ENCODE measurements around the gene GPR161. TPM values are rescaled to one million over a fixed set of nuclear protein-coding genes. Genes with fewer than 3 reads are reported as not detected.

Gene GPR161
- total and polyA plus RNA-seq, 2 donors (not counting 1 experiment from before 2014, with no cell fraction given) = 10.2 to 18.7 TPM

GRCh38 chr1:168091063-168091462 lies 45.7 kb downstream of the GPR161 start:
- Histone ChIP-seq H3K9me3 (ENCODE audit: control insufficient read depth, insufficient read depth, low read depth, low read length) (no peaks in the 10 kb centered on the region), H4K20me1 (ENCODE audit: control insufficient read depth, extremely low read depth, insufficient read depth, low read length) (no peaks in the 10 kb centered on the region), H3K4me3 (replicated peaks in 1 of 4; ENCODE audit: control extremely low read depth in 1 of 4, insufficient read depth in 1 of 4, low read depth in 3 of 4, low read length in 4 of 4) (no peak overlapping the region), H2AFZ (ENCODE audit: low read length) (no peak overlapping the region), H3K4me2 (ENCODE audit: extremely low read depth, insufficient read depth, low read length) (no peak overlapping the region), H3K27ac (ENCODE audit: insufficient read depth, low read length) (no peak overlapping the region), H3K79me2 (ENCODE audit: control insufficient read depth, insufficient read depth, low read length) (no peaks in the 10 kb centered on the region), H3K27me3 (ENCODE audit: control insufficient read depth, insufficient read depth, low read length) (no peaks in the 10 kb centered on the region), H3K36me3 (ENCODE audit: control insufficient read depth, insufficient read depth, low read length) (peaks cover 7% of the 10 kb centered on the region), H3K9ac (ENCODE audit: insufficient read depth, low read length) (no peak overlapping the region), H3K4me1 (ENCODE audit: control insufficient read depth, extremely low read depth, insufficient read depth, low read length) (peaks cover 2% of the 10 kb centered on the region)
- DNase-seq (ENCODE audit: low read depth in 2 of 2) = no peak
- TF ChIP-seq CTCF (conservative IDR thresholded peaks at IDR 0.05 in 1 of 2, IDR thresholded peaks at IDR 0.05 in 1 of 2; ENCODE audit: low read depth in 1 of 2, low read length in 2 of 2) (no peak), EZH2 (IDR thresholded peaks at IDR 0.05; ENCODE audit: low read length, missing control alignments) (no peak)

GRCh38 chr1:168090395-168090794 lies 46.3 kb downstream of the GPR161 start:
- Histone ChIP-seq H2AFZ (ENCODE audit: low read length) (no peak overlapping the region), H3K36me3 (ENCODE audit: control insufficient read depth, insufficient read depth, low read length) (peaks cover 7% of the 10 kb centered on the region), H3K27ac (ENCODE audit: insufficient read depth, low read length) (no peak overlapping the region), H3K4me2 (ENCODE audit: extremely low read depth, insufficient read depth, low read length) (no peak overlapping the region), H3K9ac (ENCODE audit: insufficient read depth, low read length) (no peak overlapping the region), H3K4me3 (replicated peaks in 1 of 4; ENCODE audit: control extremely low read depth in 1 of 4, insufficient read depth in 1 of 4, low read depth in 3 of 4, low read length in 4 of 4) (no peak overlapping the region), H3K27me3 (ENCODE audit: control insufficient read depth, insufficient read depth, low read length) (no peaks in the 10 kb centered on the region), H3K9me3 (ENCODE audit: control insufficient read depth, insufficient read depth, low read depth, low read length) (no peaks in the 10 kb centered on the region), H4K20me1 (ENCODE audit: control insufficient read depth, extremely low read depth, insufficient read depth, low read length) (no peaks in the 10 kb centered on the region), H3K4me1 (ENCODE audit: control insufficient read depth, extremely low read depth, insufficient read depth, low read length) (peaks cover 2% of the 10 kb centered on the region), H3K79me2 (ENCODE audit: control insufficient read depth, insufficient read depth, low read length) (no peaks in the 10 kb centered on the region)
- TF ChIP-seq CTCF (conservative IDR thresholded peaks at IDR 0.05 in 1 of 2, IDR thresholded peaks at IDR 0.05 in 1 of 2; ENCODE audit: low read depth in 1 of 2, low read length in 2 of 2) (no peak), EZH2 (IDR thresholded peaks at IDR 0.05; ENCODE audit: low read length, missing control alignments) (no peak)
- DNase-seq (ENCODE audit: low read depth in 2 of 2) = no peak

- TF ChIP-seq EZH2 (IDR thresholded peaks at IDR 0.05; ENCODE audit: low read length, missing control alignments) (no peak), CTCF (conservative IDR thresholded peaks at IDR 0.05 in 1 of 2, IDR thresholded peaks at IDR 0.05 in 1 of 2; ENCODE audit: low read depth in 1 of 2, low read length in 2 of 2) (no peak)
- no peaks in the 10 kb centered on the region for H3K9me3 ChIP-seq (ENCODE audit: control insufficient read depth, insufficient read depth, low read depth, low read length)
- H4K20me1 ChIP-seq (ENCODE audit: control insufficient read depth, extremely low read depth, insufficient read depth, low read length) = no peaks in the 10 kb centered on the region
- H3K4me3 ChIP-seq (replicated peaks in 1 of 4; ENCODE audit: control extremely low read depth in 1 of 4, insufficient read depth in 1 of 4, low read depth in 3 of 4, low read length in 4 of 4) = no peak overlapping the region
- no peak for DNase-seq (ENCODE audit: low read depth in 2 of 2)
- H3K4me2 ChIP-seq (ENCODE audit: extremely low read depth, insufficient read depth, low read length) = no peak overlapping the region
- no peak overlapping the region for H2AFZ ChIP-seq (ENCODE audit: low read length)
- no peak overlapping the region for H3K9ac ChIP-seq (ENCODE audit: insufficient read depth, low read length)
- peaks cover 2% of the 10 kb centered on the region for H3K4me1 ChIP-seq (ENCODE audit: control insufficient read depth, extremely low read depth, insufficient read depth, low read length)
- H3K36me3 ChIP-seq (ENCODE audit: control insufficient read depth, insufficient read depth, low read length) = peaks cover 7% of the 10 kb centered on the region
- H3K27ac ChIP-seq (ENCODE audit: insufficient read depth, low read length) = no peak overlapping the region
- H3K79me2 ChIP-seq (ENCODE audit: control insufficient read depth, insufficient read depth, low read length) = no peaks in the 10 kb centered on the region
- no peaks in the 10 kb centered on the region for H3K27me3 ChIP-seq (ENCODE audit: control insufficient read depth, insufficient read depth, low read length)
Measured at GRCh38 chr1:168089979-168090337, 46.8 kb downstream of the GPR161 start.
